Pulmonary artery endothelial cell (primary cell): ENCODE results near the gene MYL5. TPM values are rescaled to one million over a fixed set of nuclear protein-coding genes. Genes with fewer than 3 reads are reported as not detected.
"Not testable (repeated sequence)": the region's sequence is repeated elsewhere in the genome, so short reads cannot be mapped to it uniquely, and the experiment has no call there.

Experiments
- DNase-seq: peaks from one replicate; pipeline ENCODE4 v3.0.0-alpha.2; 2011; ENCODE audit warnings: low read depth, low spot score
- total RNA-seq: library from RNA; depleted of rRNA; stranded (reverse); fragments of >200 nt; gene quantifications from 2 replicates; pipeline ENCODE4 v1.2.3, GENCODE V29; 2014

MYL5 gene
- total RNA-seq, 1 donor from 2014 or later = 13.5 TPM

DNA sequence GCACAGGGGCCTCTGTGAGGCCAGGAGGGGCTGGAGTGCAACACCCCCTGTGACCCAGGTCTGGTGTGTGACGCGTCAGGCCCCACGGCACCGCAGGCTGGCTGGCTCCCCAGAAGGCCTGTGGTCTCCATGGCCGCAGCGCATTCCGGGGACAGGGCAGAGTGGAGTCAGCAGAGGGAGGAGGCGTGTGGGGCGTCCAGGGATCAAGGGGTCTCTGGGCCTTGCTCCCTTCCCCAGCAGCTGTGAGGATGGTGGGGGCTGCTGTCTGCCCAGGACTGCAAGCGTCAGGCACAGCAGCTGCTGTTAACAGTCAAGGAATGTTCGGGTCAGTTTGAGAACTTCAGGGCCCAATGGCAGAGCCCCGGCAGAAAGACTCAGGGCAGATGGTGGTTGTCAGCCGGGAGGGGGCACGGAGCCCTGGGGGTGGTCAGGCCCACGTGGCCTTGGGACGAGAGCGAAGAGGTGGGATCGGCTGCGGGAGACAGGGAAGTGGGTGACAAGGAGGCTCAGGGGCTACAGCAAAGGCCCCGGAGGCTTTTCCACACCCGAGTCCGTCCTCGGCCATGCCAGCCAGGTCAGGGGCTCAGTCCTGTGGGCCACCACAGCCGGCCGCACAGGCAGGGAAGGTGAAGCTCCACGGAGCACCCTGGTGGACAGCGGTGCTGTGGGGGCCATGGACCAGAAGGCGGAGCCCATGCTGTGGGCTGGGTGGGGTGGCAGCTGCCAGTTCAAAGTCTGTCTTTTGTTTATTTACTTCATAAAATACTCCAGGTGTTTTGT lies 49.6 kb downstream of the MYL5 start:
- no peak for DNase-seq

DNA sequence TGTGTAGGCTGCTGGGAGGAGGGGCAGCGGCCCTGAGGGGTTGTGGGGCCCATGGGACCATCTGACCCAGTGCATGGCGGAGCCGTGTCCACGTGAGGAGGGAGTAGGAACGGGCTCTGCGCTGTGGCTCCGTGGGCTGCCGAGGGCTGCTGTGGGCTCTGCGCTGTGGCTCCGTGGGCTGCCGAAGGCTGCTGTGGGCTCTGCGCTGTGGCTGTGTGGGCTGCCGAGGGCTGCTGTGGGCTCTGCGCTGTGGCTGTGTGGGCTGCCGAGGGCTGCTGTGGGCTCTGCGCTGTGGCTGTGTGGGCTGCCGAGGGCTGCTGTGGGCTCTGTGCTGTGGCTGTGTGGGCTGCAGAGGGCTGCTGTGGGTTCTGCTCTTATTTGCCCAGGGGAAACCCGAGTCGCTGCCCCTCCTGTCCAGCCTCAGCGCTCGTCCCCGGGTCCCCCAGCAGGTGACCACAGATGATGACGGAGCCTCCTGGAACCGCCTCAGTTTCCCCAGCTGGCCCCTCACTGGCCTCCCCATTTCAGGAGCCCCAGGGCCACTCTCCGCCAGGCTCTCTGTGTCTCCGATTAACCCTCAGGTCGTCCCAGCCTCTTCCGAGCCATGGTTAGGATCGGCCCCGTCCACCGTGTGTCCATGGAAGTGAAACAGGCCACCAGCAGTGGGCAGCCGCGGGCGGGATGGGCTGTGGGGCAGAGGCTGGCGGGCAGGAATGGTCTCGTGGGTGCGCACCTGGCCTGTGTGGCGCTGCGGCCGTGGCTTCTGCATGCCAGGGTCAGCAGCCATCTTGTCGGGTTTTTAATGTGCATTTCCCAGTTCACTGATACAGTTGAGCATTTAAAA lies 51.3 kb downstream of the MYL5 start:
- no peak for DNase-seq

DNA sequence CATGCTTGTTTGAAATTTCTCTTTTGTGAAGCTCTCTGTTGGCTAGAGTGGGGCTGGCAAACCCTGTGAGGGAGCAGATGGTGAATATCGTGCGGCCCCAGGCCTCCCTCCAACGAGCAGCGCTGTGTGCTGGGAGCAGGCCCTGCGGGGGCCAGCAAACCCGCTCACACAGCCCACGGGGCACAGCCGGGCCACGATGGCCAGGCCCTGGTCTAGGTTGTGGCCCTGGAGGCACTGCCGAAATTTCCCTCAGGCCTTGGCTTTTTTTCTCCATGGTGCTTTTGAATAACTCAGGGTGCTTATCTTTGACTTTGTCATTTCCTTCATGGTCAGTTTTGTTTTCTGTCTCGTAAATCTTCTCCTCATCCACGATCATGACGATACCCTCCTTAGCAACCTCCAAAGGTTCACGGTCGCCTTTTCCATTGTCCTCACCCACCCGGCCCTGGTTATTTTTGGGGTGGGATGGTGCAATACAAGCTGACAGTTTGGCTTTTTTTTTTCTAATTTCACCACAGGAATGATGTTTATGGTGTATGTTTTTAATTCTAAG lies 52.0 kb downstream of the MYL5 start:
- DNase-seq = no peak

DNA sequence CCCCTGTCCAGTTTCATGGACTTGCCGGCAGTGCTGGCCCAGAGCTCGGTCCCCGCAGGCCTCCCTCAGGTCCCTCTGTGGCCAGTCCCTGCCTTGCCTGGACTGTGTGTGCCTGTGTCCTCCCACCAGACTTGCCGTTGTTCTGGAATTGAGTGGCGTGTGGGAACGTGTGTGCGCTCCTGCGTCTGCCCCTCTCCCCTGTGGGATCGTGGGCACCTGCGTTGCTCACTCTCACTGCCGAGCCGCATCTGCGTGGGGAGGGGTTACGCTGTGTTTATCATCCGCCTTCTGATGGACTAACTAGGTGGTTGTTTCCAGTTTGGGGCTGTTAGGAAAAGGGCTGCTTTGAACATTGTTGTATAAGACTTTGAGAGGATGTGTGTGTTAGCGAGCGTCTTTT lies 52.5 kb downstream of the MYL5 start:
- no peak for DNase-seq

DNA sequence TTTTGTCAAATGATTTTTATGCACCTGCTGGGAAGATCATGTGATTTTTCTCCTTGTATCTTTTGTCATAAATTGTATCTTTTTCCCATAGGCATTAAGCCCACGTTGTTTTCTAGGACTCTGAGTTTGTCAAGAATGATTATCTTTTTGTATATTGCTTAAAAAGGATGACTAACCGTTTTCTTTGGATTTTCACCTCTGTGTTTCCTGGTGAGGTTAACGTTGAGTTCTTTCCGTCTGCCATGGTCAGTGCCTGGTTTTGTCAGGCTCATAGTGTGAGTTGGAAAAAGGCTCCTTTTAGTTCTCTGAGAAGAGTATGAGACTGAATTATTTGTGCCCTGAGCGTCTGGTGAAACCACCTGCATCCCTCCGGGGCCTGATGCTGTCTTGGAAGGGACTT lies 53.2 kb downstream of the MYL5 start:
- no peak for DNase-seq

DNA sequence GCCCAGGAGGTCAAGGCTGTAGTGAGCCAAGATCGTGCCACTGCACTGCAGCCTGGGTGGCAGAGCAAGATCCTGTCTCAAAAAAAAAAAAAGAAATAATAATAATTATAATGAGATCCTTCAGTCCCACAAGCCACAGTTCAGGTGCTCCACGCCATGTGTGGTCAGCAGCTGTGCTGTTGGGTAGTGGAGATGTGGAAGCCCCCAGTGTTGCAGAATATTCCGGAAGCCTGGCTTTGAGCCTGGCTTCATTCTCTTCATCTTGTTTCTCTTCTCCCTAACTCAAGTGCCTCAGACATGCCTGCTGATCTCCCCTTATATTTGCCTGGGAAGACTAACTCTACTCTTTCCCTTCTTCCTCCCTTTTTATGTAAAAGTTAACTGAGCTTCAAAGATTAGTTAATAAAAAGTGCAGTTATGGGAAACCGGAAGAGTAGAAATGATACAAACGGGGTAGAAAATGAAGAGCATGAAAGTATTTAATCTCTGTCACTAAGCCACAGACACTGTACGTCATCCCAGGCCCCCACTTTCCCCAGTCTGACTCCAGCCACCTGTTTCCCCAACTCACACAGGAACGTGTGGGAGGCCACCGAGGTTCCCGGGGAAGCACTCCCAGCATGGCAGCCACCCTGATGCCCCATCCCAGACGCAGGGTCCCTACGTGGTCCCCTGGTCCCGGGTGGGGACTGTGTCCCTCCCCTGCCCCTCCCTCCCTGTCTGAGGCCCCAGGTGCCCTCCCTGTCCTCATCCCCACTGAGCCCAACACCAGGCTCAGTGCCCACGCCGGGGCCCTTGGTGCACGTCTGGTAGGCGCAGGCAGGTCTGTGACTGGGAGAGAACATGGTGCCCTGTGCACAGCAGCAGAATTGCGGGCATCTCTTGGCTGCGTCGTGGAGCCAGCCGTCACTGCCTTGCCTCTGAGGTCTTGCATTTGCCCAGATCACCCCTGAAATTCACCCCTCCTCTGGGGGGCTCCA lies 55.3 kb downstream of the MYL5 start:
- DNase-seq = no peak

DNA sequence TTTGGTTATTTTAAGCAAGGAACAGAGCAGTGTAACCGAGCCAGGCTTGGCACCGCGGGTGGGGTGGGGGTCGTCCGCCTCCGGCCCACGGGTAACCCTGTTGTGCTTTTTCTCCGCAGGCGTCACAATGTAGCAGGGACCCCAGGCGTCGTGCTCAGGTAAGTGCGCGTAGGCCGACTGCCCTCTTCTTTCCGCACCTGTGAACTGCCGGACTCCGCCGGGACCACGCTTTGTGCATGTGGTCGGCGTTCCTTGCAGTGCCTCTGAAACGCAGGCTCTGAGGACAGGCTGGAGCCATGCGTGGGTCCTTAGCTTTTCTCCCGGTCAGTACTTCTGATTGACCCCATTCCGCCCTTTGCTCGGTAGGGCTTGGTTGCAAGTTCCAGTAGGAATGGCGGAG lies 56.2 kb downstream of the MYL5 start:
- no peak for DNase-seq

DNA sequence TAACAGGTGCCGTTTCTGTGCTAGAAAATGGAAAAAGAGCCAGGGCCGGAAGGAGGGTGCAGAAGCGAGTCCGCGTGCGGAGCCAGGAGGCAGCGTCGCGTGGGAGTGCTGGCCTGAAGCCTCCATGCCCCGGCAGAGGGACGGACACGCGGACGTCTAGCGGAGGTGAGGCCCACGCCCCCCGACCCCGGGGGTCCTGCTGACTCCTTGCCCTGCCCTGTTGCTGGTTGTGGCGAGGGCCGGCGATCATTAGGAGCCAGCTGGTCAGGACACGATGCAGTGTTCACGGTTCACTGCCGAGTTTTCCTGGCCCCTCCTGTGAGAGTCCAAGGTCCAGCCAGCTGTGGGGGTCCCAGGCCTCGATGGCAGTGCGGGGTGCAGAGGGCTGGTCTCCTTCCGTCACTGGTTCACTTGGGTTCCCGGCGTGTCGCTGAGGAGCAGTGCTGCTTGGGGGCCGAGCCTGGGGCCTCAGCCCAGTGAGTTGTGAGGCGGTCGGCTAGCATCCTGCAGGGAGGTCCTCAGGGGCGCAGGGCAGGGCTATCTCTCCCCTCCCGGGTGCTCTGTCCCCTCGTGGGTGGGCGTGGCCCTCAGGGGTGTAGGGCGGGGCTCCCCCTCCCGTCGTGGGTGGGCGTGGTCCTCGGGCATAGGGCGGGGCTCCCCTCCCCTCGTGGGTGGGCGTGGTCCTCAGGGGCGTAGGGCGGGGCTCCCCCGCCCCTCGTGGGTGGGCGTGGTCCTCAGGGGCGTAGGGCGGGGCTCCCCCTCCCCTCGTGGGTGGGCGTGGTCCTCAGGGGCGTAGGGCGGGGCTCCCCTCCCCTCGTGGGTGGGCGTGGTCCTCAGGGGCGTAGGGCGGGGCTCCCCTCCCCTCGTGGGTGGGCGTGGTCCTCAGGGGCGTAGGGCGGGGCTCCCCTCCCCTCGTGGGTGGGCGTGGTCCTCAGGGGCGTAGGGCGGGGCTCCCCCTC lies 56.9 kb downstream of the MYL5 start:
- not testable (repeated sequence) for DNase-seq

Other genes starting within 250 kb of the MYL5 start
- gene ZNF721, start 175.4 kb upstream of the MYL5 start, total RNA-seq = 17.9 and 22.4 TPM in 2 replicates
- 46.7 and 46.8 TPM in 2 replicates for gene PIGG, start 175.3 kb upstream of the MYL5 start, total RNA-seq
- not detected in 2 replicates for gene TMEM271, start 98.2 kb upstream of the MYL5 start, total RNA-seq
- gene PDE6B, start 49.0 kb upstream of the MYL5 start, total RNA-seq = 2.9 and 3.9 TPM in 2 replicates
- 124 and 276 TPM in 2 replicates for gene ATP5ME, start 266 bp upstream of the MYL5 start, total RNA-seq
- 1.1 and 4.5 TPM in 2 replicates for gene SLC49A3, start 14.6 kb downstream of the MYL5 start, total RNA-seq
- gene PCGF3, start 31.3 kb downstream of the MYL5 start, total RNA-seq = 65.7 and 83.6 TPM in 2 replicates
- 0.13 and 0.14 TPM in 2 replicates for gene CPLX1, start 151.6 kb downstream of the MYL5 start, total RNA-seq